Measurements from ENCODE around the gene CAB39.
A peak's percentile ranks its signal among the peaks of the same experiment; 100 is the strongest.

CAB39 gene

DNA sequence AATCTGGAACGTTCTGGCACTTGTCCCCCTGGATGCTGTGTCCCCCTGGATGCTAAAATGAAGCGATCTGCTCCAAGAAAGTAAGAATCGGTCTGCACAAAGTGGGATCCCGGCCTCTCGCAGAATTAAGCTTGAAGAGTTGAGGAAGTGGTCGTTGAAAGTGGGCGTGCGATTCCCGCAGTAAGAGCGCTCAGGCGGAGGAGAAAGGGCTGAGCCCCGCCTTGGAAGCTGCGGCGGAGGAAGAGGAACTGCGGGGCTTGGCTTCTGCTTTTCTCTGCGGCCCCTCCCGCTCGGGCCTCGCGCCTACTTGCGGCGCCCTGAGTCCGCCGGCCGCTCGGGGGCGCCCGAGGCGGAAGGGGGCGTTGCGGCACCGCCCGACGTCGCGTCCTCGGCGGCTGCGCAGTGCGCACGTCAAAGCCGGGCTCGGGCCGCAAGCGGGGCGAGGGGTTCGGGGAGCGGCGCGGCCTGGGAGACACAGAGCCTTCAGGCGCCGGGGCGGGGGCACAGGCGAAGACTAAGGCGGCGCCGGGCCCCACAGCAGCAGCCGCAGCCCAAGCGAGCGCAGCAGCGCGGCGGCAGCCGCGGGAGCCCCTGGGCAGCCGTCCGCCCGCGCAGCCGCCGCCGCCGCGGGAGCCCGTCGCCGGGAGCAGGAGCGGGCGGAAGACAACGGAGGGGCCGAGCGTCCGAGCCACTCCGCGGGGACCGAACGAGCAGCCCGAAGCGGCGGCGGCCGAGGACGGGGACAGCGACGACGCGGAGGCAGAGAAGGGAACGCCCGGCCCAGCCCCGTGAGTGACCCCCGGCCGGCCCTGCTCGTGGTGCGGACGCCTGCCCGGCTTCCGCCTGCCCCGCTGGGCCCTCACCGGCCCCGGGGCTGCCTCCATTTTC, at the start of gene CAB39:
Gene CAB39, plus strand, starts transcription at position 400 of the 888 bp plus-strand sequence. CDS start 47,160 bp downstream, outside the sequence.
- peak; percentile 96 for DNase-seq

DNA sequence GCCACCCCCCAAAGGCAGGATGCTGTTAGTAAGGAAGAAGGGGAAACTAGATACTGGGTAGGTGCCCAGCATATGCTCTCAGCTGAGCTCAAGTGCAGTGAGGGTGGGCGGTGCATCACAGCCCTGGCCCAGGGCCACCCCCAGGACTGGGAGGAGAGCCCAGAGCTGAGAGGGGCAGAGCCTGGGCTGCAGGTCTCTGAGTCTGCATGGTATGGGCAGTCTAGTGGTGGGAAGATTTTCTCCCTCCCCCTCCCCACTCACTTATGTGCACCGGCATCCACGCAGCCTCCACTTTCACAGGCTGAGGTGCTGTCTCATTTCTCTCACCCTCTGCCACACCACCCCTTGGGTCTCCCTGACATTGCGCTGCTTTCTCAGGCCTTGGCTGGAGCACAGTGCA, 48.5 kb upstream of the CAB39 start:
- peak; percentile 21 for DNase-seq

GRCh38 chr2:230664844-230665243, 47.8 kb upstream of the CAB39 start:
- no peak for DNase-seq

DNA sequence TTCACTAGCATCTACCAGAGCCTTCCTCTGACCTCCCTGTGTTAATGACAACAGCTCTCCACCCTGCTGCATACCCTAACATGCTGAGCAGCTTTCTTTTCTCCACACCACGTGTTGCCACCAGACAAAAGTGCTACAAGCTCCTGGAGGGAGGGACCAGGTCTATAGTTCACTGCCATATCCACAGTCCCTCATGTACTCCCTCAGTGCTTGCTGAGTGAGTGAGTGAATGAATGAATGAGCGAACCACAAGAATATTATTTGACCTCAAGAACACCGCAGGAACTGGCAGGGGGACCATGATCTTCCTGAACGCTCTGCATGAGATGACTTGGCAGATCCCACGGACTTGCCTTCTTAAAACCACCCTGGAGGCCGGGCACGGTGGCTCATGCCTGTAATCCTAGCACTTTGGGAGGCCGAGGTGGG, 47.4 kb upstream of the CAB39 start:
- no peak for DNase-seq

DNA sequence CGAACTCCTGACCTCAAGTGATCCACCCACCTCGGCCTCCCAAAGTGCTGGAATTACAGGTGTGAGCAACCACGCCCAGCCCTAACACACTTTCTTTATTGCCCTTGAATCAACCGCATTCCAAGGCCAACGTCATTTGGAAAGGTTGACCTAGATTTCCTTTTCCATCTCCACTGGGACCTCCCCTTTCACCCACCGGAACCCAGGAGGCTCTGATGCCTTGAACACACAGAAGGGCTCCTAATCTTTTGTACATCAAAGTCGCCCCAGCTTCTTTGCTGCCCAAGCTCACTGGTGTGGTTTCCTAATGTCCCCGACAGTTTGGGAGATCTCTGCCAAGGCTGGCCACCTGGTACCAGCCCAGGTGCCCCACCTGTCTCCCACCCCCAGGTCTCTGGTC, 46.2 kb upstream of the CAB39 start:
- DNase-seq: no peak

DNA sequence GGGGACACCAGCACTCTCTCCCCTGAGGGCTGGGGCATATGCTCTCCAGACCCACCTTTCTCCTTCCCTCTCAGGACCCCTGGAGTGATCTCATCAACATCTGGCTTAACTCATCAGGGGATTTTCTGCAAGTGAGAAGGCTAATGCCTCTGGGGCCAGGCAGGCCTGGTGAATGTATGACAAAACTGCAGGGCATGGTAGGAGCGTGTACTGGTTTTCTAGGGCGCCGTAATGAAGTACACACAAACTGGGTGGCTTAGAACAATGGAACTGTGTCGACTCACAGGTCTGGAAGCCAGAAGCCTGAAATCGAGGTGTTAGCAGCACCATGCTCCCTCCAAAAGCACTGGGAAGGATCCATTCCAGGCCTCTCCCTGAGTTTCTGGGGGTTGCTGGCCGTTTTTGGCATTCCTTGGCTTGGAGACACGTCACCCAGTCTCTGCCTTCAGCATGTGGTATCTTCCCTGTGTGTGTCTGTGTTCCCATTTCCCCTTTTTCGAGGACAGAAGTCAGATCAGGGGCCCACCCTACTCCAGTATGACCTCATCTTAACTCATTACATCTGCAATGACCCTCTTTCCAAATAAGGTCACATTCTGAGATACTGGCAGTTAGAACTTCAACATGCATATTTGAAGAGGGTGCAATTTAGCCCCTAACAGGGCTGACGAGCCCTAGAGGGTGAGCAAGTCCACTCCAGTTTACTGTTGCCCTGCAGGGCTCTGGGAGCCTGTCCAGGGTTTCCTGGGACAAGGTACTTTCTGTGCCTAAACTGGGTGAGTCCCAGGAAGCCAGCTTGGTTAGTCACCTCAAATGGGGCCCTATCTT, 45.5 kb upstream of the CAB39 start:
- no peak for DNase-seq

DNA sequence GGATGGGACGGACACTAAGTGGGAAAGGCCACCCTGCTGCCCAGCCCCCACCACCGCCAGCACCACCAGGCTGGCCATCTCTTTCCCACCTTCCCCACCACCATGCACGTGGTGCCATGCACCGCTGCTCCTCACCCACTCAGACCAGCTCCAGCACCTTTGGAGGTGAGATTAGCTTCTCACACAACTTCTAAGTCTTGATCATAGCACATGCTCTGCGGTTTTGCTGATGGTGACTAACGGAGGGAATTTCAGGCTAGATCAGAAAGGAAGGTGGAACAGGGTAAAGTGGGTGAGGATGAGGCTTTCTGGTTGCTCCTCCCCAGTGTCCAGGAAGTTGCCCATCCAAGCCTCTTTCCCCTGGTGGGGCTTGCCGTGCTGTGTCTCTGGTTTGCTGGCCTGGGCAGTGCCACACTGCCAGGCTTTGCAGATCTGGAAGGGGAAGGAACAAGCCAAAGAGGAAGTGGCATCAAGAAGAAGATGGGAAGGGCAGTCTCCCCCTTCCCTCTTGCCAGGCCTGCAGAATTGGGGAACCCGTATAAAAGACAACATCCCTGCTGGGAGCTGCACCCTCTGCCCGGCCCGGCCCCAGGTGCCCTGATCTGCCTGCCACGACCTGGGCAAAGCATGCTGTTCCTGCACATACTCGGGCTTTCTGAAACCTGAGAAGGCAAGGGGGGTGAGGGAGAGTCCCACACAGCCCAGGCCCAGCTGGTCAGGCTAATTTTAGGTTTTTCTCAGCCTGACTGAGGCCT, 44.3 kb upstream of the CAB39 start:
- DNase-seq: peak; percentile 13

DNA sequence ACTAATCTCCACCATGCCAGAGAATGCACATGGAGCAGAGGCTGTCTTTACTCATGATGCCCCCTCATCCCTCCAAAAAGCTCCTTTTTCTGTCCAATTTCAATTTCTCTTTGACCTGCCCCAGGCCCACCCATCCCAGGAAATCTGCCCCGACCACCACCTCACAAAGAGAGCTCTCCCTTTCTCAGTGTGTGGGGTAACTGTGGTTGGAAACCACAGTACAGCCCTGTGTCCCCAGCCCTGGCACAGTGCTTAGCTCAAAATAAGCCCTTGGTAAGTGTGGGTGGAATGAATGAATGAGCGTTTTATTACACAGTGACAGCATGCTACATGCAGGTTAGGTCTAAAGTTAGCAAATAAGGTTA, 43.7 kb upstream of the CAB39 start:
- no peak for DNase-seq

DNA sequence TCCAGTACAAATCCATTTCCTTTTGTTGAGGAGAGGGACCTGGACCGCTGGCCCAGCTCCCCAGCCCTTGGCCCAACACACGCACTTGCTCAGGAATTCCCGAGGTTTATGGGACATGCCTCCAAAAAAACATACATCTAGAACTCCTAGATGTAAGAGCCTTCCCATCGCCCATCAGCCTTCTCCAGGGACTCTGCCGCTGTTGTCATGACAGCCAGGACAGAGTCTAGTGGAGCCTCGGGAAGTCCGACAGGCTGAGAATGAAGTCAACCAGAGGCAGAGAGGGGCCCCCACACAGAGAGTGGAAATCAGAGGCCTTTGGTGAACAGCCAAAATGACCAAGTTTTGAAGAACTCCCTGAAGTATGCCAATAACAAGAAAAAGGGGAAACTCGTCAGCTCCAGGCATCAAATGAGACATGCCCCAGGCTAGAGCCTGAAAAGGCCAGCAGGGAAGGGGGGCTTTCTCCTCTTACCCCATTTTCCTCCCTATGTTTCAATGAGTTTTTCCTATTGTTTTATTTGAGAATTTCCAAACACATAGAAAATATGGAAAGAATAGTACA, 43.2 kb upstream of the CAB39 start:
- no peak for DNase-seq

- no peak for DNase-seq
These were observed 41.5 kb upstream of the CAB39 start for GRCh38 chr2:230671117-230671516.

DNA sequence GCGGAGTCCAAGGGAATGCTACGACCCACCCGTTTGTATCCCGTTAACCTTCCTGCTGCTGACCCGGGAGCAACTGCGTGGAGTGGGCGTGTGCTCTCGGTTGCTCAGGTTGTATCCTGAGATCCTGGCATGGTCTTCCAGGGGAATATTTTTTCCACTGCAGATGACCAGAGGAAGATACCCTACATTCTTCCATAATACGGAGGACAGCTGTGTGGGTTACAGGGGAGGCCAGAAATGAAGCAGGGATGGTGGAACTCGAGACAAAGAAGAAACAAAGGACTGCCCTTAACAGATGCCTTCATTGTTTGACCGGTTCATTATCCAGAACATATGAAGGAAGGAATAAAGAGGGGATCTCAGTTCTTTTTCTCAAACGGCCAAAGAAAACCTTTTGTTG, 39.8 kb upstream of the CAB39 start:
- DNase-seq: no peak

DNA sequence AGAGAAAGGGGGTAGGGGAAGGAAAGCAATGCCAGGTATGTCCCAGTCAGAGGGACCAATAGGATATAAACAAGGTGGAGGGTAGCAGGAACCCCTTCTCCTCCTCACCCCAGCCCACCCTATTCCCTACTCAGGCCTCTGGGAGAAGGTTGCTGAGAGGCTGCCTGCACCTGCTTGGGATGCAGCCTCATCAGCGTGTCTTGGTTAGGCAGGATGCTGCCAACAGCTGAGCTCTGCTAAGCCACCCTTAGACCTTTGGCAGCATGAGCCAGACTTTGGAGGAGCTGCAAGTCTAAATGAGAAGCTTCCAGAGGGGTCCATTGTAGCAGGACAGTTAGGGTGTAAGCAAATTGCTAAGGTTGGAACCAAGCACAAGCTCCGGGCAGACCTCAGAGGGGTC, 38.2 kb upstream of the CAB39 start:
- DNase-seq: no peak

- DNase-seq: no peak
These were observed 37.5 kb upstream of the CAB39 start for GRCh38 chr2:230674966-230675672.

- DNase-seq: no peak
These were observed 36.1 kb upstream of the CAB39 start for GRCh38 chr2:230676546-230676945.

- DNase-seq: no peak
These were observed 35.3 kb upstream of the CAB39 start for GRCh38 chr2:230677201-230677946.

DNA sequence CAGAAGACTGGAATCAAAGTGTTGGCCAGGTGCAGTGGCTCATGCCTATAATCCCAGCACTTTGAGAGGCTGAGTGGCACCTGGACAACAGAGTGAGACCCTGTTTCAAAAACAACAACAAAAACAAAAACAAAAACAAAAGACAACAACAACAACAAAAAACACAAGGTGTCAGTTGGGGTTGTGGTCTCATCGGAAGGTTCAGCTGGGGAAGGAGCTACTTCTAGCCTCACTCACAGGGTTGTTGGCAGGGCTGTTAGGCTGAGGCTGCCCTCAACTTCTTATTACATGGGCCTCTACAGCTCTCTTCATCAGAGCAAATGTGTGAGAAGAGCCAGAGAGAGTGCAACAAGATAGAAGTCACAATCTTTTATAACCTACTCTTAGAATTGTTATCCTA, 34.6 kb upstream of the CAB39 start:
- DNase-seq: no peak

DNA sequence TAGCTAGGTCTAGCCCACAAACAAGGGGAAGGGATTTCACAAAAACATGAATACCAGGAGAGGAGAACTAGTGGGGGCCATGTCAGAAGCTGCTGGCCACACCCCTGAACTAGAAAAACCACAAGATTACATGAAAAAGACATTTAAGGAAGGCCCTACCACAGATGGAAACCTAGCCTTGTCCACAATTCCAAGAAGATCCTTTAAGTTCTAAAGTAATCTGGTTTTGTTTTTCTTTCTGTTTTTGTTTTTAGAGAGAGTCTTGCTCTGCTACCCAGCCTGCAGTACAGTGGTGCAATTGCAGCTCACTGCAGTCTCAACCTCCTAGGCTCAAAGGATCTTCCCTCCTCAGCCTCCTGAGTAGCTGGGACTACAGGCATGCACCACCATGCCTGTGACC, 34.2 kb upstream of the CAB39 start:
- DNase-seq: no peak

GRCh38 chr2:230680463-230681170, 32.0 kb upstream of the CAB39 start:
- DNase-seq: no peak

DNA sequence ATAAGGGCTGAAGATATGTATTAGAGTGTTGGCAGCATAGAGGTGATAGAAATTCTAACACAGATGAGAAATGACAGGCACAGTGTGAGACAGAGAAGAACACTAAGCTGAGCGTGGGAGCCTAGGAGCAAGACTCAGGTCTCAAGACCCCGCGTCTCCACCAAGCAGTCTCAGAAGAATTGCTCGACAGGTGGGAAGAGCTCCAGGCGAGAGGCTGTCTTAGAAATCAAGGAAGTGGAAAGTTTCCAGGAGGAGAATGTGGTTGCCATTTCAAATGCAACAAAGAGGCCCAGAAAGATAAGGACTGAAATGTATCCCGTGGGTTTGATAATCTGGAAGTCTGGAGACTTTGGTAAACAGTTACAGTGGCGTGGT, 31.5 kb upstream of the CAB39 start:
- no peak for DNase-seq

- no peak for DNase-seq
These were observed 30.1 kb upstream of the CAB39 start for GRCh38 chr2:230682546-230682945.
